Psoas muscle (tissue), 8 donors: ENCODE results near the gene PPM1J. TPM values are rescaled to one million over a fixed set of nuclear protein-coding genes. Genes with fewer than 3 reads are reported as not detected.

Source experiments
- ATAC-seq, 4 donors: fragments of 200-7000 bp; cut with Tn5 transposase; one replicate each; pipeline ENCODE4 v1.9.1; 2020; ENCODE audit warnings: moderate library complexity in 3 of 4, mild to moderate bottlenecking in 2 of 4
- DNase-seq, 2 donors: peaks; one replicate each; pipeline ENCODE4 v3.0.0-alpha.2; 2020
- H3K27ac ChIP-seq: fragments of 200-600 bp; one replicate; pipeline ENCODE4 v1.8.0; 2022
- H3K27me3 ChIP-seq, 3 donors: fragments of 200-600 bp in 1 of 3; one replicate each; pipeline versions ENCODE4 v1.6.1 to v1.8.0; 2013 to 2022; ENCODE audit warnings: low read length in 2 of 3, mild to moderate bottlenecking in 2 of 3, moderate library complexity in 1 of 3; ENCODE audit not compliant: insufficient read depth in 3 of 3
- H3K36me3 ChIP-seq, 2 donors: fragments of 200-600 bp in 1 of 2; one replicate each; pipeline versions ENCODE4 v1.6.1 to v1.8.0; 2013 to 2022; ENCODE audit warnings: low read depth in 1 of 2, mild to moderate bottlenecking in 1 of 2, moderate library complexity in 1 of 2; ENCODE audit not compliant: insufficient read depth in 1 of 2
- H3K4me1 ChIP-seq: fragments of 200-600 bp; one replicate; pipeline ENCODE4 v1.8.0; 2022
- H3K4me3 ChIP-seq: fragments of 200-600 bp; one replicate; pipeline ENCODE4 v1.8.0; 2022; ENCODE audit warnings: mild to moderate bottlenecking
- H3K9me3 ChIP-seq: fragments of 200-600 bp; one replicate; pipeline ENCODE4 v1.8.0; 2022
- CTCF ChIP-seq: fragments of 200-600 bp; IDR thresholded peaks from one replicate; pipeline ENCODE4 v1.8.0; 2022; ENCODE audit warnings: antibody characterized with exemption
- WGBS, 3 donors: extraction: QIAGEN DNeasy Blood & Tissue Kit; methylation state at CpG; one replicate each; pipeline versions ENCODE4 v1.1.6 to v1.1.7; 2013; 5-methylcytosine and 5-hydroxymethylcytosine counted together
- intact Hi-C, 2 donors: fragments of 100-400 bp; cut with DNase I; formaldehyde crosslinking; loops; one replicate each; pipeline versions ENCODE4 v1.11.0 to v1.14.2; 2022
- polyA plus RNA-seq, 3 donors: library from polyadenylated mRNA; stranded (reverse); fragments of 200-250 nt; gene quantifications; one replicate each; pipeline ENCODE4 v1.2.3, GENCODE V29; 2013
- total RNA-seq, 4 donors: library from RNA; stranded (reverse); fragmentation: NEBNext Ultra II Directional in 2 of 4; extraction: Animal tissue kit (Norgen Biotek cat#: 25700) in 2 of 4; gene quantifications; one replicate each; pipeline versions ENCODE4 v1.2.1 to v1.2.4, GENCODE V29; 2021 to 2023
- donor health status: healthy with polysubstance abuse.
- donor health status: DM: no; HTN: no; CAD: no; lungs with moderate emphysema.
- donor health status: Bipolar disorder and iron deficiency.
- donor health status: healthy.
- donor health status: DM: yes; HTN: yes; CAD: no.
- donor health status: DM: no; HTN: no; CAD: no.
- donor health status: DM: no; HTN: no; CAD: no.
- donor health status: DM: yes; HTN: yes; CAD: no.

PPM1J gene
- total and polyA plus RNA-seq, 7 donors = 4.1 to 8.8 (median 6.0) TPM

- ATAC-seq = peak in 1 of 4 donors; percentile 17
- no peak for DNase-seq
- peak overlapping the region; percentile 43 for H3K4me3 ChIP-seq
- 15 to 20% (median 20%) methylated on average over 48 to 54 of the region's 54 CpGs for WGBS, 3 donors
- H3K27ac ChIP-seq = no peak overlapping the region
- H3K36me3 ChIP-seq = no peaks in the 10 kb centered on the region
- no peak for TF ChIP-seq CTCF
- intact Hi-C loops = no loop called here
- no peaks in the 10 kb centered on the region for H3K9me3 ChIP-seq
- peaks cover 8% of the 10 kb centered on the region for H3K4me1 ChIP-seq
- peaks cover 0 to 43% (median 21%) of the 10 kb centered on the region in 3 donors for H3K27me3 ChIP-seq
These were observed 28.3 kb upstream of the PPM1J start for GRCh38 chr1:112743174-112744008.

- H3K36me3 ChIP-seq = no peaks in the 10 kb centered on the region
- H3K4me3 ChIP-seq = no peak overlapping the region
- intact Hi-C loops = no loop called here
- no peaks in the 10 kb centered on the region for H3K4me1 ChIP-seq
- no peak for DNase-seq
- peaks cover 0 to 18% (median 9%) of the 10 kb centered on the region in 3 donors for H3K27me3 ChIP-seq
- 75 to 97% (median 93%) methylated on average over 3 of the region's 3 CpGs for WGBS, 3 donors
- no peaks in the 10 kb centered on the region for H3K9me3 ChIP-seq
- no peak for ATAC-seq
- no peak overlapping the region for H3K27ac ChIP-seq
- TF ChIP-seq CTCF = no peak
These were observed 22.4 kb upstream of the PPM1J start for GRCh38 chr1:112737573-112737972.

GRCh38 chr1:112735752-112736151 lies 20.6 kb upstream of the PPM1J start:
- H3K36me3 ChIP-seq = no peaks in the 10 kb centered on the region
- peaks cover 0 to 9% (median 0%) of the 10 kb centered on the region in 3 donors for H3K27me3 ChIP-seq
- no peak for TF ChIP-seq CTCF
- H3K9me3 ChIP-seq = no peaks in the 10 kb centered on the region
- no peaks in the 10 kb centered on the region for H3K4me1 ChIP-seq
- DNase-seq (no peak), ATAC-seq (no peak)
- H3K4me3 ChIP-seq = no peak overlapping the region
- intact Hi-C loops = no loop called here
- 95 to 100% (median 98%) methylated on average over 1 of the region's 1 CpG for WGBS, 3 donors
- no peak overlapping the region for H3K27ac ChIP-seq

- H3K27me3 ChIP-seq = peaks cover 0 to 6% (median 0%) of the 10 kb centered on the region in 3 donors
- H3K27ac ChIP-seq = no peak overlapping the region
- no peaks in the 10 kb centered on the region for H3K4me1 ChIP-seq
- no peaks in the 10 kb centered on the region for H3K36me3 ChIP-seq
- intact Hi-C loops = no loop called here
- no peak for ATAC-seq
- WGBS, 3 donors = 83 to 97% (median 91%) methylated on average over 1 of the region's 1 CpG
- H3K9me3 ChIP-seq = no peaks in the 10 kb centered on the region
- DNase-seq = no peak
- no peak for TF ChIP-seq CTCF
- H3K4me3 ChIP-seq = no peak overlapping the region
These were observed 16.3 kb upstream of the PPM1J start for GRCh38 chr1:112731451-112731850.
